Measurements from ENCODE around the gene MICALL2.

DNA sequence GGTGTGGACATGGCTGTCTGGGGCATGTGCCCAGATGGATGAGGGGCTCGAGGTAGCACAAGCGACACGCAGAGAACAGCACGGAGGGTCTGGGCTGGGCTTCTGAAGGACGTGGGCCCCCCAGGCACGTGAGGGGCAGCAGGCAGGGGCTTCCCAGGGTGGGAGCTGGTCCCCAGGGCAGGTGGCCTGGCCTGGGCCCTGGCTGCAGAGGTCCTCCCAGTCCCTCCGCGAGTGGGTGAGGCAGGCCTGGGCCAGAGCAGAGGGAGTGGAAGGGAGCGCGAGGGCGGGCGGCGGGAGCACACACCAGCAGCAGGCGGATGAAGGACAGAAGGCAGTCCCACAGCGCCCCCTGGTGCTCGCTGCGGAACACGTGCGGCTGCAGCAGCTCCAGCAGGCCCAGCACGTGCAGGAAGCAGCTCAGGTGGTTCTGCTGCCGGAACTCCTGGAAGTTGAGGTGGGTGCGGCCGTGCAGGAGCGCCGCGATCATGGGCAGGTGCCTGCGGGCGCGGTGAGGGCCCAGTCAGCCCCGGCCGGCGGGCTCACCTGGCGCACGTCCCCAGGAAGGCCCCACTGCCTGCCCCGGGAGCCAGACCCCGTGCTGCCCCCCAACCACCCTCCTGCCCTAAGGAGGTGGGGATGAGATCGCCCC lies 14.7 kb upstream of the MICALL2 start:
- peak; percentile 88 to 92 (median 90) for TF ChIP-seq CTCF (IDR thresholded peaks at IDR 0.05)
- TF ChIP-seq POLR2A (IDR thresholded peaks at IDR 0.05): no peak

All from right lobe of liver (tissue), 4 donors.